ENCODE results near the gene C20orf202. TPM values are rescaled to one million over a fixed set of nuclear protein-coding genes. Genes with fewer than 3 reads are reported as not detected.

Gene C20orf202
- total RNA-seq, 1 donor, result not detected

DNA sequence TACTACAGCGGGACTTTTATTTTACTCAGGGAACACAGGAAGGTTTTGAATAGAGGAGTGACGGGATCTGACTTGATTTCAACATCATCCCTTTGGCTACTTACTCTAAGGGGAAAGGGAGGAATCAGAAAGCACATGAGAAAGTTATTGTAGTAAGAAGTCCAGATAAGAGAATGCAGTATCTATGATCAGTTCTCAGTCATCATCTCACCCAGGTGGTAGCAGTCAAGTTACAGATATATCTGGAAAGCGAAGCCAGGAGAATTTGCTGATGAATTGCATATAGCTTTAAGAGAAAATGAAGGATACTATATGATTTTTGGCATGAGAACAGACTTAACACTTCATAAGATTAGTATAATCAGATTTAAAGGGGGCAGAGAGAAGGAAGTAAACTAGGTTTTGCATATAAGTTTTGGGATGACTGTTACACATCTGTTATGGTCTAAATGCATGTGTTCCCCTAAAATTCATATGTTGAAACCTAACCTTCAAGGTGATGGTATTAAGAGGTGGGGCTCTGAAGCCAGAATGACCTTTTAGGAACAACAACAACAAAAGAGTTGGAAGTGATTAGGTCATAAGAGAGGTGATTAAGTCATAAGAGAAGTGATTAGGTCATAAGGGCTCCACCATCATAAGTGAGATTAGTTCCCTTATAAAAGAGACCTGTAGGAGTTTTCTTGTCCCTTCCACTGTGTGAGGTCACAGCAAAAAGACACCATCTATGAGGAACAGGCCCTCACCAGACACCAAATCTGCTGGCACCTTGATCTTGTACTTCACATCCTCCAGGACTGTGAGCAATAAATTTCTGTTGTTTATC is 29.2 kb downstream of the C20orf202 start:
- no peaks in the 10 kb centered on the region for H3K4me1 ChIP-seq (ENCODE audit: insufficient read depth, low read length)
- H4K20me1 ChIP-seq (ENCODE audit: insufficient read depth, low read length), result no peaks in the 10 kb centered on the region
- no peak overlapping the region for H3K27ac ChIP-seq (ENCODE audit: low read depth, low read length)
- no peaks in the 10 kb centered on the region for H3K36me3 ChIP-seq (ENCODE audit: insufficient read depth, low read length)
- H3K4me2 ChIP-seq (ENCODE audit: insufficient read depth, low read length), result no peak overlapping the region
- H3K27me3 ChIP-seq (ENCODE audit: insufficient read depth, low read length), result peaks cover 73% of the 10 kb centered on the region
- no peaks in the 10 kb centered on the region for H3K9me3 ChIP-seq (ENCODE audit: low read depth, low read length)
- H2AFZ ChIP-seq (ENCODE audit: low read length), result no peak overlapping the region
- no peak overlapping the region for H3K4me3 ChIP-seq (ENCODE audit: insufficient read depth, low read length)
- TF ChIP-seq, protein P1, sequence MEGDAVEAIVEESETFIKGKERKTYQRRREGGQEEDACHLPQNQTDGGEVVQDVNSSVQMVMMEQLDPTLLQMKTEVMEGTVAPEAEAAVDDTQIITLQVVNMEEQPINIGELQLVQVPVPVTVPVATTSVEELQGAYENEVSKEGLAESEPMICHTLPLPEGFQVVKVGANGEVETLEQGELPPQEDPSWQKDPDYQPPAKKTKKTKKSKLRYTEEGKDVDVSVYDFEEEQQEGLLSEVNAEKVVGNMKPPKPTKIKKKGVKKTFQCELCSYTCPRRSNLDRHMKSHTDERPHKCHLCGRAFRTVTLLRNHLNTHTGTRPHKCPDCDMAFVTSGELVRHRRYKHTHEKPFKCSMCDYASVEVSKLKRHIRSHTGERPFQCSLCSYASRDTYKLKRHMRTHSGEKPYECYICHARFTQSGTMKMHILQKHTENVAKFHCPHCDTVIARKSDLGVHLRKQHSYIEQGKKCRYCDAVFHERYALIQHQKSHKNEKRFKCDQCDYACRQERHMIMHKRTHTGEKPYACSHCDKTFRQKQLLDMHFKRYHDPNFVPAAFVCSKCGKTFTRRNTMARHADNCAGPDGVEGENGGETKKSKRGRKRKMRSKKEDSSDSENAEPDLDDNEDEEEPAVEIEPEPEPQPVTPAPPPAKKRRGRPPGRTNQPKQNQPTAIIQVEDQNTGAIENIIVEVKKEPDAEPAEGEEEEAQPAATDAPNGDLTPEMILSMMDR (IDR thresholded peaks at IDR 0.05; ENCODE audit: extremely low read depth, low read depth, low read length), result no peak
- no peaks in the 10 kb centered on the region for H3K79me2 ChIP-seq (ENCODE audit: insufficient read depth, low read length)
- DNase-seq (ENCODE audit: insufficient read length, low spot score, missing footprints), result no peak

DNA sequence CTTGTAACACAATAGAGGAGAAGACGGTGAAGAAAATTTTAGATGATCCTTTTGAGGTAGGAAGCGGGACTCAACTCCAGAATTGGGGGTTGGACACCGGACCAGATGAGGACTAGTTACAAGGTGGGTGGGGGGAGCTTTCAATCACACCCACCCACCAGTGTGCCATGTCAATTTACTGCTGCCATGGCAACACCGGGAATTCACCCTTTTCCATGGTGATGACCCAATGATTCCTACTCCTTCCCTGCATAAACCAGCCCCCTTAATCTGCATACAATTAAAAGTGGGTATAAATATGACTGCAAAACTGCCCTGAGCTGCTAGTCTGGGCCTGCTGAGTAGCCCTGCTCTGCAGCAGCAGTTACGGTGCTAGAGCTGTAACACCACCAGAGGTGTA is 37.3 kb downstream of the C20orf202 start:
- Histone ChIP-seq H3K79me2 (ENCODE audit: insufficient read depth, low read length) (no peaks in the 10 kb centered on the region), H3K27me3 (ENCODE audit: insufficient read depth, low read length) (peaks cover 8% of the 10 kb centered on the region), H3K9me3 (ENCODE audit: low read depth, low read length) (no peaks in the 10 kb centered on the region), H3K27ac (ENCODE audit: low read depth, low read length) (no peak overlapping the region), H3K36me3 (ENCODE audit: insufficient read depth, low read length) (no peaks in the 10 kb centered on the region), H2AFZ (ENCODE audit: low read length) (no peak overlapping the region), H3K4me2 (ENCODE audit: insufficient read depth, low read length) (no peak overlapping the region), H4K20me1 (ENCODE audit: insufficient read depth, low read length) (no peaks in the 10 kb centered on the region), H3K4me3 (ENCODE audit: insufficient read depth, low read length) (no peak overlapping the region), H3K4me1 (ENCODE audit: insufficient read depth, low read length) (peaks cover 7% of the 10 kb centered on the region)
- no peak for DNase-seq (ENCODE audit: insufficient read length, low spot score, missing footprints)
- TF ChIP-seq, protein P1 (IDR thresholded peaks at IDR 0.05; ENCODE audit: extremely low read depth, low read depth, low read length), result no peak

DNA sequence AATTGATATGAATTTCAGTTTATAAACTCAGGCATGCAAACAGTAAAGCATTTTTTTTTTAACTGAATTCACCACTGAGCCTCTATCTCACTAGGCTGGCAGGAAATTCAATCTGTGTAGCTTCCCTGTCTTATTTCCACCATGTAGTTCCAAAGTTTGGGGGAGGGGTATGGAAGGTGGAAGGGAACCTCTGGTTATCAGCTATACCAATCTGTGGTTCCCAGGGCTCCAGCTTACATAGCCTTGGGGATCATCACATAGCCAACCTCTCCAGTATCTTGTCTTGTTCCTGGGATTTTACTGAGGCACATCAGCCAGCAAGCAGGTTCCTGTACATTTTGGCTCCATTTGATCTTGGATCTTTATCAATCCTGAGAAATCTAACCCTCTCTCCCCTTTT is 38.2 kb downstream of the C20orf202 start:
- no peaks in the 10 kb centered on the region for H3K79me2 ChIP-seq (ENCODE audit: insufficient read depth, low read length)
- H3K4me1 ChIP-seq (ENCODE audit: insufficient read depth, low read length), result peaks cover 7% of the 10 kb centered on the region
- no peak overlapping the region for H3K4me3 ChIP-seq (ENCODE audit: insufficient read depth, low read length)
- no peak overlapping the region for H3K27ac ChIP-seq (ENCODE audit: low read depth, low read length)
- no peaks in the 10 kb centered on the region for H3K27me3 ChIP-seq (ENCODE audit: insufficient read depth, low read length)
- H2AFZ ChIP-seq (ENCODE audit: low read length), result no peak overlapping the region
- DNase-seq (ENCODE audit: insufficient read length, low spot score, missing footprints), result no peak
- no peaks in the 10 kb centered on the region for H4K20me1 ChIP-seq (ENCODE audit: insufficient read depth, low read length)
- H3K4me2 ChIP-seq (ENCODE audit: insufficient read depth, low read length), result no peak overlapping the region
- no peaks in the 10 kb centered on the region for H3K36me3 ChIP-seq (ENCODE audit: insufficient read depth, low read length)
- H3K9me3 ChIP-seq (ENCODE audit: low read depth, low read length), result no peaks in the 10 kb centered on the region
- TF ChIP-seq, protein P1 (IDR thresholded peaks at IDR 0.05; ENCODE audit: extremely low read depth, low read depth, low read length), result no peak

DNA sequence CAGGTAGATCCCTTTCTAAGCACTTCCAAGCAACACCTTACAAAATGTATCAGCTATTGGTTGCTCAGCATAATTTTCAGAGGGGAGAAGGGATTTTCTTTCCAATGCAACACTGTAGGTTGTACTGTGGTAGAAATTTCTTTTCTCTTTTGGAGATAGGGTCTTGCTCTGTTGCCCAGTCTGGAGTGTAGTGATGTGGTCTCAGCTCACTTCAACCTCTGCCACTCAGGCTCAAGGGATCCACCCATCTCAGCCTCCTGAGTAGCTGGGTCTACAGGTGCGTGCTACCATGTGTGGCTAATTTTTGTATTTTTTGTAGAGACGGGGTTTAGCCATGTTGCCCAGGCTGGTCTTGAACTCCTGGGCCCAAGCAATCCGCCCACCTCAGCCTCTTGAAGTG is 38.8 kb downstream of the C20orf202 start:
- no peaks in the 10 kb centered on the region for H3K9me3 ChIP-seq (ENCODE audit: low read depth, low read length)
- no peaks in the 10 kb centered on the region for H3K79me2 ChIP-seq (ENCODE audit: insufficient read depth, low read length)
- TF ChIP-seq, protein P1 (IDR thresholded peaks at IDR 0.05; ENCODE audit: extremely low read depth, low read depth, low read length), result no peak
- H3K36me3 ChIP-seq (ENCODE audit: insufficient read depth, low read length), result no peaks in the 10 kb centered on the region
- H4K20me1 ChIP-seq (ENCODE audit: insufficient read depth, low read length), result no peaks in the 10 kb centered on the region
- no peaks in the 10 kb centered on the region for H3K27me3 ChIP-seq (ENCODE audit: insufficient read depth, low read length)
- no peak for DNase-seq (ENCODE audit: insufficient read length, low spot score, missing footprints)
- H3K27ac ChIP-seq (ENCODE audit: low read depth, low read length), result no peak overlapping the region
- peaks cover 7% of the 10 kb centered on the region for H3K4me1 ChIP-seq (ENCODE audit: insufficient read depth, low read length)
- peak overlapping the region; percentile 14 for H3K4me2 ChIP-seq (ENCODE audit: insufficient read depth, low read length)
- H3K4me3 ChIP-seq (ENCODE audit: insufficient read depth, low read length), result no peak overlapping the region
- no peak overlapping the region for H2AFZ ChIP-seq (ENCODE audit: low read length)

Data from osteoblast (primary cell).